Esophagus squamous epithelium (tissue), 5 donors: ENCODE results near the gene PAK6. TPM values are rescaled to one million over a fixed set of nuclear protein-coding genes. Genes with fewer than 3 reads are reported as not detected.

Source experiments
- DNase-seq: peaks from one replicate; lab custom pipeline; 2025; lab: John Stamatoyannopoulos, UW
- H3K27ac ChIP-seq, 4 donors: fragments of 200-600 bp; sonication (generic); one replicate each; pipeline ENCODE4 v1.5.1; 2016 to 2019; ENCODE audit warnings: mild to moderate bottlenecking in 1 of 4
- H3K27me3 ChIP-seq, 4 donors: fragments of 200-600 bp; sonication (generic); 1 replicate in 3 of 4; 2 replicates in 1 of 4; pipeline versions ENCODE4 v1.5.1 to v1.6.0; 2017 to 2021; ENCODE audit warnings: antibody characterized with exemption in 1 of 4
- H3K36me3 ChIP-seq, 3 donors: fragments of 200-600 bp; sonication (generic); one replicate each; pipeline ENCODE4 v1.5.1; 2016 to 2019
- H3K4me1 ChIP-seq, 3 donors: fragments of 200-600 bp; sonication (generic); one replicate each; pipeline ENCODE4 v1.5.1; 2017 to 2019
- H3K4me3 ChIP-seq, 4 donors: fragments of 200-600 bp; sonication (generic); 1 replicate in 3 of 4; 2 replicates in 1 of 4; pipeline ENCODE4 v1.5.1; 2016 to 2019; ENCODE audit warnings: mild to moderate bottlenecking in 2 of 4, moderate library complexity in 1 of 4
- H3K9me3 ChIP-seq, 3 donors: fragments of 200-600 bp; sonication (generic); one replicate each; pipeline ENCODE4 v1.5.1; 2016 to 2019
- CTCF ChIP-seq, 6 experiments: fragments of 450-650 bp in 4 of 6; fragments of 200-600 bp in 2 of 6; sonication (generic) in 2 of 6; IDR thresholded peaks; one replicate each; pipeline ENCODE4 v1.5.1; 2016 to 2019; ENCODE audit warnings: antibody characterized with exemption in 6 of 6, mild to moderate bottlenecking in 4 of 6, moderate library complexity in 4 of 6
- POLR2A ChIP-seq, 4 donors: fragments of 450-650 bp; IDR thresholded peaks; one replicate each; pipeline ENCODE4 v1.6.1; 2017; ENCODE audit warnings: antibody characterized with exemption in 4 of 4, mild to moderate bottlenecking in 4 of 4, moderate library complexity in 3 of 4
- WGBS, 2 donors: methylation state at CpG; one replicate each; pipeline ENCODE4 v1.1.5; 2018; 5-methylcytosine and 5-hydroxymethylcytosine counted together
- intact Hi-C: fragments of 100-400 bp; cut with DNase I; formaldehyde crosslinking; loops from one replicate; pipeline ENCODE4 v1.15.0; 2022
- total RNA-seq, 4 donors: library from RNA; depleted of rRNA; stranded (reverse); fragments of >200 nt; gene quantifications; one replicate each; pipeline ENCODE4 v1.1.0, GENCODE V29; 2016
- donor health status: DM: yes; HTN: yes; CAD: no.

The PAK6 gene
- total RNA-seq, 4 donors from 2014 or later = 31.5 to 53.5 (median 37.2) TPM

GRCh38 chr15:40295297-40295696 is 56.4 kb downstream of the PAK6 start:
- Histone ChIP-seq H3K9me3 (peaks cover 0 to 7% (median 5%) of the 10 kb centered on the region in 3 donors), H3K4me1 (peaks cover 4 to 18% (median 8%) of the 10 kb centered on the region in 3 donors), H3K27ac (no peak overlapping the region), H3K27me3 (peaks cover 0 to 64% (median 0%) of the 10 kb centered on the region in 4 donors), H3K36me3 (no peaks in the 10 kb centered on the region), H3K4me3 (no peak overlapping the region)
- DNase-seq = no peak
- WGBS, 2 donors = 78 to 82% methylated on average over 1 of the region's 1 CpG
- TF ChIP-seq POLR2A (IDR thresholded peaks at IDR 0.05) (no peak), CTCF (IDR thresholded peaks at IDR 0.05) (no peak)
- intact Hi-C loops = no loop called here

- H3K4me3 ChIP-seq = no peak overlapping the region
- H3K36me3 ChIP-seq = no peaks in the 10 kb centered on the region
- DNase-seq = no peak
- H3K27me3 ChIP-seq = peaks cover 0 to 57% (median 0%) of the 10 kb centered on the region in 4 donors
- WGBS, 2 donors = 55 to 67% methylated on average over 6 to 8 of the region's 12 CpGs
- intact Hi-C loops = no loop called here
- H3K27ac ChIP-seq = no peak overlapping the region
- TF ChIP-seq CTCF (IDR thresholded peaks at IDR 0.05) (no peak), POLR2A (IDR thresholded peaks at IDR 0.05) (no peak)
- peaks cover 0 to 11% (median 7%) of the 10 kb centered on the region in 3 donors for H3K9me3 ChIP-seq
- peaks cover under 1 to 11% (median 5%) of the 10 kb centered on the region in 3 donors for H3K4me1 ChIP-seq
Measured at GRCh38 chr15:40295877-40296560, 57.2 kb downstream of the PAK6 start.

DNA sequence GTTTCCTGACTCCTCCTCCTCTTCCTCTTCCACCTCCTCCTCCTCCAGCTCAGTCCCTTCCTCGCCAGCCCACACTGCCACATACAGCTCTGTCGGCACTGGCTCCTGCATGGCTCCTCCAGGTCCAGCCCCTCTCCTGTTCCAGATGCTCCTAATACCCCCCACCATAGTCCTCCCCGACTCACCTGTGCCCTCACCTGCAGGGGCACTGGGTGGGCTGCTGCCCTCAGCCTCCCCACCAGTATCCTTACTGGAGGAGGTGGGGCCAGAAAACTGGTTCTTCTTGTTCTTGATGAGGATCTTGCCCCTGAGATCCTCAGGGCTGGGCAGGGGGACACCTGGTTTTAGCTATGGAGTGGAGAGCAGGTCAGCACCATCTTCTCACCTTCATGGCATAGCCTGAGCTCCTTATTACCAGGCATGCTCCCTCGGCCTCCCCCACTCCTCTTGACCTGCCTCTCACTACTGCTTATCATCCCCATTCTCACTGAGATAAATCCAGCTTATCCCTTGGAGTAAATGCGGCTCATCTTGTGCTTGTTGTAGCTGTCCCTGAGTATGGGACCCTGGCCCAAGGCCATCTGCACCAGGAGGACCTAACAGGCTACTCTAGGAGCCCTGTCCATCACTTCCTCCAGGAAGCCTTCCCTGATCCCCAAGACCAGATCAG is 57.8 kb downstream of the PAK6 start:
- DNase-seq = no peak

DNA sequence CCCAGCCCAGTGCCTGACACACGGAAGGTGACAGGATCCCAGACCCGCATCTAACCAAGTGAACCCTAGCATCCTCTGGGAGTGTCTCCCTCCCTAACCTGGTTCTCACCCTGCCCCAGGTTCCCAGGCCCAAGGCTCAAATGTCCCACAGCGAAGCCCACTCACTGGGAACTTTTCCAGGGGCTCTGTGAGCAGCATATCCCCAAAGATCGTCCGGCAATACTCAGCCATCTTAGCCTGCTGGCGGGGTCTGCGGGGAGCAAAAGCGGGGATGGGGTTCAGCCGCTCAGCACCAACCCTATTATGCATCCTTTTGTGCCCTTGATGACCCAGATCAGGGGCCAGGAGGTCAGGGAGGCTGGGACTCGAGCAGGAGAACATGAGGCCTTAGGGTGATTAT is 58.5 kb downstream of the PAK6 start:
- DNase-seq = no peak
- TF ChIP-seq CTCF (IDR thresholded peaks at IDR 0.05) (no peak), POLR2A (IDR thresholded peaks at IDR 0.05) (no peak)
- no peak overlapping the region for H3K4me3 ChIP-seq
- no peaks in the 10 kb centered on the region for H3K36me3 ChIP-seq
- intact Hi-C loops = no loop called here
- peaks cover 0 to 3% (median 0%) of the 10 kb centered on the region in 3 donors for H3K4me1 ChIP-seq
- WGBS, 2 donors = 50 to 82% methylated on average over 2 to 5 of the region's 10 CpGs
- no peak overlapping the region for H3K27ac ChIP-seq
- H3K9me3 ChIP-seq = peaks cover 0 to 11% (median 7%) of the 10 kb centered on the region in 3 donors
- peaks cover 0 to 47% (median 0%) of the 10 kb centered on the region in 4 donors for H3K27me3 ChIP-seq

More for the DNA sequence above, 57.8 kb downstream of the PAK6 start:
- Histone ChIP-seq H3K4me3 (no peak overlapping the region), H3K27ac (no peak overlapping the region), H3K9me3 (peaks cover 0 to 11% (median 7%) of the 10 kb centered on the region in 3 donors), H3K36me3 (no peaks in the 10 kb centered on the region), H3K27me3 (peaks cover 0 to 50% (median 0%) of the 10 kb centered on the region in 4 donors), H3K4me1 (peaks cover 0 to 4% (median 0%) of the 10 kb centered on the region in 3 donors)
- intact Hi-C loops = no loop called here
- 67 to 86% methylated on average over 5 of the region's 5 CpGs for WGBS, 2 donors
- no peak for TF ChIP-seq POLR2A (IDR thresholded peaks at IDR 0.05)

GRCh38 chr15:40298216-40298935 is 59.5 kb downstream of the PAK6 start:
- peaks cover 0 to 11% (median 7%) of the 10 kb centered on the region in 3 donors for H3K9me3 ChIP-seq
- TF ChIP-seq CTCF (IDR thresholded peaks at IDR 0.05) (no peak), POLR2A (IDR thresholded peaks at IDR 0.05) (no peak)
- peaks cover 0 to 3% (median 0%) of the 10 kb centered on the region in 3 donors for H3K4me1 ChIP-seq
- H3K36me3 ChIP-seq = no peaks in the 10 kb centered on the region
- no peak for DNase-seq
- no peak overlapping the region for H3K4me3 ChIP-seq
- H3K27ac ChIP-seq = no peak overlapping the region
- peaks cover 0 to 39% (median 0%) of the 10 kb centered on the region in 4 donors for H3K27me3 ChIP-seq
- WGBS, 2 donors = 88% methylated on average over 8 of the region's 17 CpGs; no CpG with 5 or more reads in 1 of the 2 donors
- intact Hi-C loops = no loop called here
